Adrenal gland (tissue), 12 donors: Measurements from ENCODE around the gene C2CD3. TPM values are rescaled to one million over a fixed set of nuclear protein-coding genes. Genes with fewer than 3 reads are reported as not detected.

Experiments used
- DNase-seq, 7 donors: peaks; one replicate each; pipeline ENCODE4 v3.0.0-alpha.2; 2019 to 2020
- H3K27ac ChIP-seq, 5 donors: fragments of 200-600 bp; sonication (generic) in 4 of 5; 1 replicate in 3 of 5; 2 replicates in 2 of 5; pipeline versions ENCODE4 v1.5.1 to v1.8.0; 2016 to 2020; ENCODE audit warnings: mild to moderate bottlenecking in 1 of 5
- H3K27me3 ChIP-seq: fragments of 200-600 bp; 2 replicates; pipeline ENCODE4 v1.8.0; 2021
- H3K36me3 ChIP-seq, 2 donors: fragments of 200-600 bp; replicated peaks in 1 of 2; 1 replicate in 1 of 2; 2 replicates in 1 of 2; pipeline versions ENCODE4 v1.5.1 to v1.8.0; 2018 to 2022
- H3K4me1 ChIP-seq, 2 donors: fragments of 200-600 bp; replicated peaks in 1 of 2; 1 replicate in 1 of 2; 2 replicates in 1 of 2; pipeline versions ENCODE4 v1.5.1 to v1.8.0; 2018 to 2021
- H3K4me3 ChIP-seq, 4 donors: fragments of 200-600 bp; sonication (generic) in 3 of 4; one replicate each; pipeline ENCODE4 v1.5.1; 2016 to 2018
- H3K9me3 ChIP-seq, 3 donors: fragments of 200-600 bp; sonication (generic) in 1 of 3; replicated peaks in 1 of 3; 1 replicate in 2 of 3; 2 replicates in 1 of 3; pipeline versions ENCODE4 v1.5.1 to v1.8.0; 2016 to 2021
- POLR2A ChIP-seq, 2 donors: fragments of 450-650 bp; IDR thresholded peaks; one replicate each; pipeline ENCODE4 v1.6.1; 2017; ENCODE audit warnings: antibody characterized with exemption in 2 of 2, mild to moderate bottlenecking in 2 of 2, moderate library complexity in 1 of 2
- WGBS, 4 donors: extraction: QIAGEN DNeasy Blood & Tissue Kit in 2 of 4; methylation state at CpG; one replicate each; pipeline versions ENCODE4 v1.1.5 to v1.1.7; 2013 to 2017; 5-methylcytosine and 5-hydroxymethylcytosine counted together
- intact Hi-C, 2 donors: fragments of 100-400 bp; cut with DNase I; formaldehyde crosslinking; loops; one replicate each; pipeline versions ENCODE4 v1.14.1 to v1.15.0; 2022 to 2023
- polyA plus RNA-seq, 3 donors: library from polyadenylated mRNA; stranded (reverse); fragments of 200-250 nt in 2 of 3; fragments of 350-450 nt in 1 of 3; fragmentation: Illumina TruSeq in 1 of 3; extraction: RNeasy Lipid Tissue Mini Kit (QIAGEN cat#74804) in 1 of 3; gene quantifications; one replicate each; pipeline ENCODE4 v1.2.3, GENCODE V29; 2013 to 2014
- total RNA-seq, 9 donors: library from RNA; depleted of rRNA in 4 of 9; stranded (reverse); fragments of >200 nt in 4 of 9; fragments of 120-200 nt in 1 of 9; fragmentation: NEBNext Ultra II Directional in 1 of 9; extraction: Animal tissue kit (Norgen Biotek cat#: 25700) in 1 of 9; gene quantifications; one replicate each; pipeline versions ENCODE4 v1.1.0 to v1.2.4, GENCODE V29; 2013 to 2023
- TF ChIP-seq, protein P1 (sequence below), 6 experiments: fragments of 450-650 bp in 4 of 6; fragments of 200-600 bp in 2 of 6; sonication (generic) in 1 of 6; IDR thresholded peaks; 1 replicate in 5 of 6; 2 replicates in 1 of 6; pipeline versions ENCODE4 v1.5.1 to v1.8.0; 2016 to 2021; ENCODE audit warnings: antibody characterized with exemption in 6 of 6, mild to moderate bottlenecking in 2 of 6, moderate library complexity in 1 of 6
- donor health status: healthy with polysubstance abuse.
- donor health status: Bipolar disorder and iron deficiency.
- donor health status: DM: yes; HTN: yes; CAD: no.
- donor health status: DM: no; HTN: no; CAD: no.
- donor health status: DM: no; HTN: no; CAD: no.
- donor health status: DM: yes; HTN: yes; CAD: no.

C2CD3 gene
- total and polyA plus RNA-seq, 12 donors: 14.5 to 42.8 (median 25.5) TPM

DNA sequence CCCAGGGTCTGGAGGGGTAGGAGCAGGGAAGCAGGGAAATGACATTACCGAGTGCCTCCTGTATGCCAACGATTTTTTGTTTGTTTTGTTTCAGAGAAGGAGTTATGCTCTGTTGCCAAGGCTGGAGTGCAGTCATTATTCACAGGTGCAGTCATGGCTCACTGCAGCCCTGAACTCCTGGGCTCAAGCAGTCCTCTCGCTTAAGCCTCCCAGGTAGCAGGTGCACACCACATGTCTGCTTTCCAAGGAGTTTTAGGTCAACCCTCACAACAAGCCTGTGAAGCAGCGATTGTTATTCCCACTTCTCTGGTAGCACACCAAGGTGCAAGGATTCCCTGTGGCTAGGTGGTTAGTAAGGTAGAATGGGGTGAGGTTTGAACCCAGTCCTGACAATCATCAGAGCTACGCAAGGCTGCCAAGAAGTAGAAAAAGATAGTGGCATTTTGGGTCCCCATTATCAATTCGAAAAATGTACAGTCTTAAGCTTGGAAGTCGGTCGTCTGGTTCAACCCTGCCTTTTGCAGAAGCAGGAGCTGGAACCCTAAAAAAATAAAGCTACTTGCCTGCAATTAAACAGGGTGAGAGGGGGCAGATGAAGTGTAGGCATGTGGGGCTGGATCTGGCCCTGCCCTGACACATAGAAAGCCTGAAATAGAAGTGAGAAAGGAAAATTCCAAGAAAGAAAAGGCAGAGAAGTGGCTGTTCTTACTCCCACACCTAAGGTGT is 171.1 kb downstream of the C2CD3 start:
- Histone ChIP-seq H3K4me3 (no peak overlapping the region), H3K9me3 (no peaks in the 10 kb centered on the region), H3K4me1 (no peaks in the 10 kb centered on the region), H3K27me3 (no peaks in the 10 kb centered on the region), H3K27ac (no peak overlapping the region), H3K36me3 (peaks cover 0 to 4% of the 10 kb centered on the region in 2 donors)
- TF ChIP-seq POLR2A (IDR thresholded peaks at IDR 0.05): no peak
- TF ChIP-seq, protein P1, sequence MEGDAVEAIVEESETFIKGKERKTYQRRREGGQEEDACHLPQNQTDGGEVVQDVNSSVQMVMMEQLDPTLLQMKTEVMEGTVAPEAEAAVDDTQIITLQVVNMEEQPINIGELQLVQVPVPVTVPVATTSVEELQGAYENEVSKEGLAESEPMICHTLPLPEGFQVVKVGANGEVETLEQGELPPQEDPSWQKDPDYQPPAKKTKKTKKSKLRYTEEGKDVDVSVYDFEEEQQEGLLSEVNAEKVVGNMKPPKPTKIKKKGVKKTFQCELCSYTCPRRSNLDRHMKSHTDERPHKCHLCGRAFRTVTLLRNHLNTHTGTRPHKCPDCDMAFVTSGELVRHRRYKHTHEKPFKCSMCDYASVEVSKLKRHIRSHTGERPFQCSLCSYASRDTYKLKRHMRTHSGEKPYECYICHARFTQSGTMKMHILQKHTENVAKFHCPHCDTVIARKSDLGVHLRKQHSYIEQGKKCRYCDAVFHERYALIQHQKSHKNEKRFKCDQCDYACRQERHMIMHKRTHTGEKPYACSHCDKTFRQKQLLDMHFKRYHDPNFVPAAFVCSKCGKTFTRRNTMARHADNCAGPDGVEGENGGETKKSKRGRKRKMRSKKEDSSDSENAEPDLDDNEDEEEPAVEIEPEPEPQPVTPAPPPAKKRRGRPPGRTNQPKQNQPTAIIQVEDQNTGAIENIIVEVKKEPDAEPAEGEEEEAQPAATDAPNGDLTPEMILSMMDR (IDR thresholded peaks at IDR 0.05): no peak
- no peak for DNase-seq
- WGBS, 4 donors: 80 to 90% (median 88%) methylated on average over 8 of the region's 8 CpGs
- intact Hi-C loops: no loop called here

DNA sequence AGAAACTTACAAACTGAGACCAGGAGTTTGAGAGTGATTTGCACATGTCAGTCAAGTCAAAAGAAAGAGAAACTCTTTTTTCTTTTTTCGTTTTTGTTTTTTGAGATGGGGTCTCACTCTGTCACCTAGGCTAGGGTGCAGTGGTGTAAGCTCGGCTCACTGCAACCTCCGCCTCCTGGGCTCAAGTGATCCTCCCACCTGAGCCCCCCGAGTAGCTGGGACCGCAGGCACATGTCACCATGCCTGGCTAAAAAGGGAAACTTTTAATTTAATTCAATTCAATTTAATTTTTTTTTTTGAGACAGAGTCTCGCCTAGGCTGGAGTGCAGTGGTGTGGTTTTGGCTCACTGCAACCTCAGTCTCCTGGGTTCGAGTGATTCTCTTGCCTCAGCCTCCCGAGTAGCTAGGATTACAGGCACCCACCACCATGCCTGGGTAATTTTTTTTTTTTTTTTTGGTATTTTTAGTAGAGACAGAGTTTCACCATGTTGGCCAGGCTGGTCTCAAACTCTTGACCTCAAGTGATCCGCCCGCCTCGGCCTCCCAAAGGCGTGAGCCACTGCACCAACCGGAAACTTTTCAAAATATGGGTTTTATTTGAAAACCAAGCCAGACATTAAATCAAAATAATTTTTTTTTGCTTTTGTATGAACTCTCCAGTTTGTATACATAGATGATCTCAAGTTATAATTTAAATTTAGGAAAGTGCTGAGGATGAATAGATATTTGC is 171.8 kb downstream of the C2CD3 start:
- no peak for TF ChIP-seq POLR2A (IDR thresholded peaks at IDR 0.05)
- TF ChIP-seq, protein P1 (IDR thresholded peaks at IDR 0.05): no peak
- WGBS, 4 donors: 89 to 95% (median 92%) methylated on average over 13 of the region's 13 CpGs
- no peak for DNase-seq
- Histone ChIP-seq H3K27me3 (no peaks in the 10 kb centered on the region), H3K9me3 (no peaks in the 10 kb centered on the region), H3K27ac (no peak overlapping the region), H3K4me1 (no peaks in the 10 kb centered on the region), H3K36me3 (peaks cover 0 to 4% of the 10 kb centered on the region in 2 donors), H3K4me3 (no peak overlapping the region)
- intact Hi-C loops: no loop called here

DNA sequence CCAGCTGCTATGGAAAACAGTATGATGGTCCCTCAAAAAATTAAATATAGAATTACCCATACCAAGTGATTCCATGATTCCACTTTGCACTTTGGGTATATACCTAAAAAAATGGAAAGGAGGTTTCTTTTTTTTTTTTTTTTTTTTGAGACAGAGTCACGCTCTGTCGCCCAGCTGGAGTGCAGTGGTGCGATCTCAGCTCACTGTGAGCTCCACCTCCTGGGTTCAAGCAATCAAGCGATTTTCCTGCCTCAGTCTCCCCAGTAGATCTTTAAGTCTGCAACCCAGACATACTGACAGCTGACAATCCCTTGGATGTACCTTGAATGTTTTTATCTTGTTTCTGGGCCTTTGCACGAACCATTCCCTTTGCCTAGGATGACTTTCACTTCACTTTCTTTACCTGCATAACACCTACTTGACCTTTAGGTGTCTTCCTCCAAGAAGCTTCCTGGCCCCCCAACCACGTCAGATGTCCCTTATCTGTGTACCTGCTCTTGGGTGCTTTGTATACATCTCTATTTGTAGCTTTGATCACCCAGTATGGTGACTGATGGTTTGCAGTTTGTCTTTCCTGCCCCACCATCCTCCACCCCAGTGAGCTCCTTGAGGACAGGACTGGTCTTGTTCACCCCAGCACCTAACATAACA is 173.6 kb downstream of the C2CD3 start:
- TF ChIP-seq POLR2A (IDR thresholded peaks at IDR 0.05): no peak
- TF ChIP-seq, protein P1 (IDR thresholded peaks at IDR 0.05): no peak
- H3K27me3 ChIP-seq: no peaks in the 10 kb centered on the region
- no peaks in the 10 kb centered on the region for H3K9me3 ChIP-seq
- DNase-seq: no peak
- no peaks in the 10 kb centered on the region for H3K4me1 ChIP-seq
- no peaks in the 10 kb centered on the region for H3K36me3 ChIP-seq
- H3K4me3 ChIP-seq: no peak overlapping the region
- no peak overlapping the region for H3K27ac ChIP-seq
- intact Hi-C loops: no loop called here
- 86 to 96% (median 92%) methylated on average over 6 of the region's 6 CpGs for WGBS, 4 donors

DNA sequence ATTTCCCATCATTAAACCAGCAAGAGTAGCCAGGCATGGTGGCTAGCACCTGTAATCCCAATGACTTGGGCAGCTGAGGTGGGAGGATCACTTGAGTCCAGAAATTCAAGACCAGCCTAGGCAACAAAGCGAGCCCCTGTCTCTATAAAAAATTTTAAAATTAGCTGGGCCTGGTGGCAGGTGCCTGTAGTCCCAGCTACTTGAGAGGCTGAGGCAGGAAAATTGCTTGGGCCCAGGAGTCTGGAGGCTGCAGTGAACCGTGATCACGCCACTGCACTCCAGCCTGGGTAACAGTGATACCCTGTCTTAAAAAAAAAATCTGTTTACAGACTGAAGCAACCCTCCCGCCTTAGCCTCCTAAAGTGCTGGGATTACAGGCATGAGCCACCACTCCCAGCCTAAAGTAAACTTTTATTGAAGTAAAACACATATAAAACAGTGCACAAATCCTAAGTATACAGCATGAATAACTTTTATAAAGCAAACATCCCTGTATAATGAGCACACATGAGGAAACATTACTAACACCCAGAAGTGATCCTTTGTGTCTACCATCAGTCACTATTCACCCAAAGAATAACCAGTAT is 174.5 kb downstream of the C2CD3 start:
- Histone ChIP-seq H3K27me3 (no peaks in the 10 kb centered on the region), H3K27ac (no peak overlapping the region), H3K4me3 (no peak overlapping the region), H3K36me3 (no peaks in the 10 kb centered on the region), H3K4me1 (no peaks in the 10 kb centered on the region), H3K9me3 (no peaks in the 10 kb centered on the region)
- intact Hi-C loops: no loop called here
- DNase-seq: no peak
- 91 to 98% (median 94%) methylated on average over 4 of the region's 4 CpGs for WGBS, 4 donors
- TF ChIP-seq, protein P1 (IDR thresholded peaks at IDR 0.05): no peak
- no peak for TF ChIP-seq POLR2A (IDR thresholded peaks at IDR 0.05)
